ENCODE data around the gene PLXNB1.
"Not testable (repeated sequence)": the region's sequence is repeated elsewhere in the genome, so short reads cannot be mapped to it uniquely, and the experiment has no call there.

The PLXNB1 gene

GRCh38 chr3:48463703-48464102 lies 33.8 kb upstream of the PLXNB1 start:
- DNase-seq (ENCODE audit: low spot score) = no peak

- not testable (repeated sequence) for DNase-seq (ENCODE audit: low spot score)
These were observed 31.9 kb upstream of the PLXNB1 start for GRCh38 chr3:48461767-48462166.

- DNase-seq (ENCODE audit: low spot score) = no peak
These were observed 30.6 kb upstream of the PLXNB1 start for GRCh38 chr3:48460517-48460902.

DNA sequence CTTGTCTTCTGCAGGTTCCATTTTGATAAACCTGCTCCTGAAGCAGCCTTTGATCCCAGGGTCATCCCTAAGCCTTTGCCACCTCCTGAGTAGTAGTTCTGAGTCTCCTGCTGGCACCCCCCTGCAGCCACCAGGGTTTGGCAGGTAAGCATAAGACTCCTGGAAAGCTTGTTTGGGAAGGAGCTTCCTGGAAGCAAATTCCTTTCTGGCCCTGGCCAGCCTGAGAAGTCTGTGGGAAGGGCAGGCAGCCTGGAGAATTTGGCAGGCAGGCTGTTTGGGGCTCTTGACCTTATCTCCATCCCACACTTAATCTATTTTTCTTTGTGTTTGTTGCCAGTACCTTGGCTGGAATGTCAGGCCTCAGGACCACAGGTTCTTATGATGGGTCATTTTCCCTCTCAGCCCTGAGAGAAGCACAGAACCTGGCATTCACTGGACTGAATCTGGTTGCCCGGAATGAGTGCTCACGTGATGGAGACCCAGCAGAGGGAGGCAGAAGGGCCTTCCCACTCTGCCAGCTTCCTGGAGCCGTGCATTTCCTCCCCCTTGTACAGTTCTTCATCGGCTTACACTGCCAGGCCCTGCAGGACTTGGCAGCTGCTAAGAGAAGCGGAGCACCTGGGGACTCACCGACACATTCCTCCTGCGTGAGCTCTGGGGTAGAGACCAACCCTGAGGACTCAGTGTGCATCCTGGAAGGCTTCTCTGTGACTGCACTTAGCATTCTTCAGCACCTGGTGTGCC lies 30.1 kb upstream of the PLXNB1 start:
- no peak for DNase-seq (ENCODE audit: low spot score)

DNA sequence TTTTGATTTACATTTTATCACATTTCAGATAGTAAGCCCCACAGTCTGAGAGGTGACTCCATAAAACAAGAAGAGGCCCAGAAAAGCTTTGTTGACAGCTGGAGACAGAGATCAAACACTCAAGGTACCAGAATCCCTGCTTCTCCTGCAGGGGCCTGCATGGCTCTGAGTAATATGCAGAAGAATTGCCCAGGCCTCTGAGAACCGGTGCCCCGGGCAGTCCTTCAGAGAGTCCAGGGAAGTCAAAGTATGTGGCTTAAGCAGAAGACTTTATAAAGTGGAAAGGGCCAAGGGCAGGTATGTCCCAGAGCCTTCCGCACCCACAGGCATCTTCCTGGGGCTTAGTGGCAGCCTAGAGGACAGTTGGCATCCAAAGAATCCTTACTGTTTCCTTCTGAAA lies 29.4 kb upstream of the PLXNB1 start:
- no peak for DNase-seq (ENCODE audit: low spot score)

DNA sequence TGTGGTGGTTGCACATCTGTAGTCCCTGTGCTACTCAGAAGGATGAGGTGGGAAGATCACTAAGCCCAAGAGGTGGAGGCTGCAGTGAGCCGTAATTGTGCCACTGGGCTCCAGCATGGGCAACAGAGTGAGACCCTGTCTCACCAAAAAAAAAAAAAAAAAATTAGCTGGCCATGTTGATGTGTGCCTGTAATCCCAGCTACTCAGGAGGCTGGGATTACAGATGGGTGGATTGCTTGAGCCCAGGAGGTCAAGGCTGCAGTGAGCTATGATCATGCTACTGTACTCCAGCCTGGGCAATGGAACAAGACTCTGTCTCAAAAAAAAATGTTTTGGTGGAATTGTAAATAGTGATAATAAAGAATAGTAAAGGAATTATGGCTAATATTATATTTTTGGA lies 26.6 kb upstream of the PLXNB1 start:
- DNase-seq (ENCODE audit: low spot score) = no peak

GRCh38 chr3:48451270-48451669 lies 21.4 kb upstream of the PLXNB1 start:
- no peak for DNase-seq (ENCODE audit: low spot score)

DNA sequence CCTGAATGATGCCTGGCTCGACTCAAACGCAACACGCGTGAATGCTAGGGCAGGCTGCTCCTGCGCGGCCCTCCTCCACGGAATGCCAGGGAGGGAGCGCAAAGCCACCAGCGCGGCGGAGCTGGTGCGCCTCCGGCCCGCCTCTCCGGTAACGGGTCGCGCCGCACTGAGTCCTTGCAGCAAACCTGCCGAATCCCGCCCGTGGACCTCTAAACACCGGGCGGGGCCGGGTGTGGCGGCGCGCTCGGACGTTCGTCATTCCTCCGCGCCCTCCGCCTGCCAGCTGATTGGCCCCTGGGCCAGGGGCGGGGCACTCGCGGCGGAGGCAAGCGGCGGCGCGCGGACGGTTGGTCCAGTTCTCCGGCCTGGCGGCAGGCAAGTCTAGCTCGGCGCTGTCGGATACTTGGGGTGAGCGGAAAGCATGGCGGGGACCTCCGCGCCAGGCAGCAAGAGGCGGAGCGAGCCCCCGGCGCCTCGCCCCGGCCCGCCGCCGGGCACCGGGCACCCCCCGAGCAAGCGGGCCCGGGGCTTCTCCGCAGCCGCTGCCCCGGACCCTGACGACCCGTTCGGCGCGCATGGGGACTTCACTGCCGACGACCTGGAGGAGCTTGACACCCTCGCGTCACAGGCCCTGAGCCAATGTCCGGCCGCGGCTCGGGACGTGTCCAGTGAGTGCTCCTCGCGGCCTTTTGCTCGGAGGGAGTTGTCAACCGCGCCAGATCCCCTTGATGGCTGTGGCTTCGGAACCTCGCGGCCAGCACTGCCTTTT lies 16.7 kb upstream of the PLXNB1 start, which contains the start of gene ATRIP:
Gene ATRIP (plus strand): TSS at position 313 of the 769 bp plus-strand sequence. CDS start 109 bp downstream, at position 422.
- DNase-seq (ENCODE audit: low spot score) = peak; percentile 83

DNA sequence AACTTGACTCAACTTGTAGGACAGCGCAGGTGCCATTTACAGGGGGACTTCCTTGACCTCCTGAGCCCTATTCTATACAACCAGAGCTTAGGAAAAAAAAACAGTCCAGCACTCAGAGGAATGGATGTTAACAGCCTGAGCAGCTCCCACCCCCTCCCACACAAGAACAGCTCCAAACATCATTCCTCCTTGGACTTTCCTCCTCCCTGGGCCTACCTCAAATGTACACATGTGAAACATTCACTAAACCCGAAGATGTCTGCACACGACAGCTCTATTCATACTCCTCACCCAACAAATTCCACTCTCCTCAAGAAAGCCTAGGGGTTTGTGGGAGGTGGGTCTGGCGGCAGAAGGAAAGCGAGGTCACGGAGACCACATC lies 16.1 kb upstream of the PLXNB1 start:
- no peak for DNase-seq (ENCODE audit: low spot score)

DNA sequence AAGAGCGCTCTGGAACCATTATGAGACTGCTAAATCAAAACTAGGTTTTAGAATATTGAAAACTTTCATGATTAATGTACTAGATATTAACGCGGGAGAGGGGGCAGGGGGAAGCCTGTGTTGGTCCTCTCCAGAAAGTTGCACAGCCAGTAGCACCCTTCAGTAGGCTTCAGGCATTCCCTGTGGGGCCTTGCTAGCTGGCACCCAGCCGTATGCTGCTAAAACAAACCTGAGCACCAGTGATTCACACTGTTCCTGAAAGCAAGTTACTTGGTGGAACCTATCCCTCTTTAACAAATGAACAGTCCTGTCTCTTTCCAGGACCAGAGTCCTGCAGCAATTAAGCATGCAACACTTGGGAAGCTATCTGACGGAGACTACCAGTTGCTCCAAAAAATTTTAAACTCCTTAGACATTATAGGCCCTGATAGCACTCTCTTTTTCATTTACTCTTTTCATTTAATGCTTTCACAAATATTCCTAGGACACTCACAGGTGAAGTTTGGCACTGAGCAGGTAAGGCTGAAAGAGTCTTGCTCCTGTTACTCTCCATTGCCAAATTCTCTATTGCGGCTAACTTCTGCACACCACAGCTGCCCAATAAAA lies 15.5 kb upstream of the PLXNB1 start:
- no peak for DNase-seq (ENCODE audit: low spot score)

DNA sequence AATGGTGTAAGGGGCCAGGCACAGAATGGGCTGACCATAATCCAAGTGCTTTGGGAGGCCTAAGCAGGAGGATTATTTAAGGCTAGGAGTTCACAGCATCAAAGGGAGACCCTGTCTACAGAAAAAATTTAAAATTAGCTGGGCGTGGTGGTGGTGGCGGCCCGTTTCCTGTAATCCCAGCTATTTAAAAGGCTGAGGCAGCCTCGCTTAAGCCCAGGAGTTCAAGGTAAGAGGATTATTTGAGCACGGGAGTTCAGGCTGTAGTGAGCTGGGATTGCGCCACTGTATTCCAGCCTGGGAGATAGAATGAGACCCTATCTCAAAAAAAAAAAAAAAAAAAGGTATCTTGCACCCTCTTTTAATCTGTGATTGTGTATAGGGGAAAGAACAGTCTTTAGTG lies 12.1 kb upstream of the PLXNB1 start:
- no peak for DNase-seq (ENCODE audit: low spot score)

GRCh38 chr3:48440590-48440958 lies 10.7 kb upstream of the PLXNB1 start:
- no peak for DNase-seq (ENCODE audit: low spot score)

DNA sequence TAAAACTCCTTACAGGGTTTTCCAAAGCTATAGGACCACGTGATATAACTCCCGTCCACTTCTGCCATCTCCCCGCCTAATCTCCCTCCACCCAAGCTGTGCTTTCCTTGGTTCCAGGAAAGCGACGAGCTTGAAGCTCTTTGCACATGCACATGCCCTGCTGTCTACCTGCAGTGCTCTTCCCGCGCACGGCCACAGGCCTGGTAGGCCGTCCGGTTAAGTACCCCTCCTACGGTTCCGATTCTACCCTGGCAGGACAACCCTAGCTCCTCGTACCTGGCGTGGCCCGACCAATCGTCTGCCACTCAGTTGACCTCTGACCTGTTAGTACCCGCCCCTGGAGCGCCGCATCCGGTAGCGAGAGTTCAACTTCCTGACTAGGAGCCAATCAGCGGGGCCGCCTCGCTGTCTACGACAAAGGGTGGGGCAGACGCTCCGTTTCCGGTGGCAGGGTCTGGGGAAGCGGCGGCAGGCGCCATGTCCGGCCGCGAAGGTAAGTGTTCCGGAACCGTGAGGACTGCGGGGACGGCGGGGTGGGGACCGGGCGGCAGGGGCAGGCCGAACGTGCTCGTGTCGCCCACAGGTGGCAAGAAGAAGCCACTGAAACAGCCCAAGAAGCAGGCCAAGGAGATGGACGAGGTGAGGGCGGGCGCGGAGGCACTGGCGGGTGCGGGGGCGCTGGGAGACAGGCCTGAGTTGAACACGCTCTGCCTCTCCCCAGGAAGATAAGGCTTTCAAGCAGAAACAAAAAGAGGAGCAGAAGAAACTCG lies 10.1 kb upstream of the PLXNB1 start, which contains the start of the genes CCDC51 and TMA7:
Gene CCDC51 (minus strand): TSS at position 300 of the 770 bp plus-strand sequence. CDS start 4,991 bp downstream, outside the sequence.
Gene TMA7 (plus strand): TSS at position 438 of the 770 bp plus-strand sequence. CDS start 40 bp downstream, at position 478.
- DNase-seq (ENCODE audit: low spot score) = peak; percentile 98

DNA sequence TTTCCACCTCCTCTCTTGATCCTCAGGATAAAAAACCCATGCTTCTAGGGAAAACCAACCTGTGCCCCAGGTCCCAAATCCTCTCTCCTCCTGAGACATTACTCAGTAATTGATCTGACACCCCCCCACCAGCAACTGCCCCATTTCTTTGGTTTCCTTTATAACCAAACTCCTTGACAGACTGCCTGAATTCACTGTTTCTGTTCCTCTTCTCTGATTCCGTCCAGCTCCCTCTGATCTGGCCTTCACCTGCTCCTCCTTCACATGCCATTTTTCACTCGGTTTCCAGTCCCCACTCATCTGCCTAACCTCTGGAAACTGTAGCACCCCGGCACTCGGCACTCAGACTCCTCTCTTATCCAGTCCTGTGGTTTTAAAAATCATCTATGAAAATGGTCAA lies 7.9 kb upstream of the PLXNB1 start:
- no peak for DNase-seq (ENCODE audit: low spot score)

GRCh38 chr3:48436855-48437254 lies 7.0 kb upstream of the PLXNB1 start:
- no peak for DNase-seq (ENCODE audit: low spot score)

- DNase-seq (ENCODE audit: low spot score) = no peak
These were observed 6.5 kb upstream of the PLXNB1 start for GRCh38 chr3:48436477-48436787.

- peak; percentile 87 for DNase-seq (ENCODE audit: low spot score)
These were observed 6.0 kb upstream of the PLXNB1 start for GRCh38 chr3:48435774-48436476.

DNA sequence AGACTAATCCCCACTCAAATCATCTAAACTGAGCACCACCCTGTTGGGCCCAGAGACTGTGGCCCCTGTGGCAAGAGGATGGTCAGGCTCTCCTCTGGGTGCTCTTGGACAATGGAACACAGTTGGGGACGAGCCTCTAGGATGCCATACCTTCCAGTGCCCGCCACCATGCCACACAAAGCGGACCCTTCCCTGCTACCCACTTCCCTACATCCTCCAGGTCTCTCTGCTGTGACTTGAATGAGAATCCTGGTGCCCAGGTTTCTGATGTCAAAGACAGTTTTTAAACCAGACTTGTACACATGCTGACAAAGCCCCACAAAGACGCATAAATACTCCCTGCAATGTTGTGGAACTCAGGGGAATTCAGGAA lies 5.3 kb upstream of the PLXNB1 start:
- no peak for DNase-seq (ENCODE audit: low spot score)

- DNase-seq (ENCODE audit: low spot score) = no peak
These were observed 4.8 kb upstream of the PLXNB1 start for GRCh38 chr3:48434591-48435222.

DNA sequence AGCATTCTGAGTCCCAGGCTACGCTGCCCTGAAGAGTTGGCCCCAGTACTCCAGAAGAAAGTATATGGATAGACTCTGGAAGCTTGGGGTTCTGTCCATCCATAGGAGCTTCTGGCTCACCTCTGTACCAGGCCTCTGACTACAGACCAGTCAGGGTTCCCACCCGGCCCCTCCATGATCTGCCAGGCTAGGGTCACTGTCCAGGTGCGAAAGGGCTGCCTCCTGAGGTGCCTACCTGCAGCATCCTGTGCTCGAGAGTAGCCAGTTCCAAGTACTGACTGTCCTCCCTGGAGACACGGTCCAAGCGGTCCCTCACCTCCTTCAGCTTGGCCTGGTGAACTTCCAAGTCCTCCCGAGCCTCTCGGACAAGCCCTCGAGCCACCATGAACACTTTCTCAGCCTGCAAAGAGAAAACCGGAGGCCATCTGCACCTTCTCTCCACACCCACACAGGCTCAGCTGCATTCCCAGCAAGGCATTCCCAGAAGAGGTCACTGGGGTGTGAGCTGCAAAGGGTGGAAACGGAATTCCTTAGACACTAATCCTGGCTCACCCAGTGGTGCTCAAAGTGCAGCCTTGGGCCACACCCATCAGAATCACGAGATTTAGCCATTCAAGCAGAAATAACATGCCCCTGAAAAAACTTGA lies 3.7 kb upstream of the PLXNB1 start:
- no peak for DNase-seq (ENCODE audit: low spot score)
